ENCODE measurements around the gene BTLA. TPM values are rescaled to one million over a fixed set of nuclear protein-coding genes. Genes with fewer than 3 reads are reported as not detected.

BTLA gene
- total and polyA plus RNA-seq, 2 of the 13 experiments (the other 11 are each of a cell fraction or from before 2014, with no cell fraction given): not detected

DNA sequence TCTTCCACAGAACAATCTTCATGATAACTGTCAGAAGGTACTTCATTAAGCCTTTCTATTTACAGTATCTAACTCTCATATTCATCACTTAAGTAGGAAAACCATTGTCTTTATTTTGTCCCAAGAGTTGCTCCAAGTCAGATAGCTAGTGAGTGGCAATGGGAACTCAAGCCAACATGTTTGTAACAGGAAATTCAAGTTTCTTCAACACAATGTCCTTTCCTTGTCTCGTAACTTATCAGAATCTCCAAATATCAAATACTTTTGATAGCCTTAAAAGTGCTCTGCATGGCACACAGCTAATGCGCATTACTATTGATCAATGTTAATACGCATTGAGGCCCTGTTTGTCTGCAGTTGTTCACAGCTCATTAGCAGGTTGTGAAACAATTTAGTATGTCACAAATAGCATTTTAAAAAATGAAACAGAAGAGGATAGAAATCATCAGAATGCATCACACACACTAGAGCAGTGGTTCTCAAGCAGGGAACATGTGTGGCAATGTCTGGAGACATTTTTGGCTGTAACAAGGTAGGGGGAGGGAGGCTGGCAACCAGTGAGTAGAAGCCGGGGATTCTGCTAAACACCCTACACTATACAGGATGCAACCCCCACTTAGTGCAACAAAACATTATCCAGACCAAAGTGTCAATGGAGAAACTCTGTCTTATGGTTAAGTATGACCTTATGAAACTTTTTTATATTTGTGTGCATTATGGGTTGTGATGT, 27.5 kb downstream of the BTLA start:
- no peaks in the 10 kb centered on the region for H3K27me3 ChIP-seq (ENCODE audit: control insufficient read depth in 1 of 2, insufficient read depth in 2 of 2, low read length in 2 of 2)
- no peak overlapping the region for H2AFZ ChIP-seq (ENCODE audit: low read length)
- H3K9ac ChIP-seq (ENCODE audit: insufficient read depth, low read depth, low read length): no peak overlapping the region
- BruUV-seq (replicated peaks): no TSS peak
- in situ Hi-C loops (cut with HindIII; ENCODE audit: extremely low pct_ligation_motif_present, low pct_unique_long_range_greater_than_20kb) (no loop called here), intact Hi-C loops (cut with micrococcal nuclease; ENCODE audit: unreplicated experiment) (no loop called here)
- ChIA-PET CTCF (ENCODE audit: low intra/inter-chr PET ratio, low total read pairs) (no interaction called here), POLR2A (no interaction called here)
- H3K4me1 ChIP-seq (ENCODE audit: insufficient read depth, low read length): peaks cover 20% of the 10 kb centered on the region
- H3K9me3 ChIP-seq (ENCODE audit: low read length): no peaks in the 10 kb centered on the region
- WGBS (ENCODE audit: low lambda C conversion rate): 66% methylated on average over 4 of the region's 4 CpGs
- ATAC-seq (no peak), FAIRE-seq (no peak), DNase-seq (ENCODE audit: low spot score) (no peak)
- H4K20me1 ChIP-seq (ENCODE audit: insufficient read depth, low read length): 0 out of 2 replicates have a peak, but pooled peaks cover 2% of the 10 kb centered on the region
- H3K36me3 ChIP-seq (replicated peaks in 1 of 2; ENCODE audit: control insufficient read depth in 1 of 2, insufficient read depth in 2 of 2, low read length in 2 of 2): no peaks in the 10 kb centered on the region
- H3K27ac ChIP-seq (ENCODE audit: extremely low read length, insufficient read depth, low read length): no peak overlapping the region
- TF ChIP-seq, protein P1, sequence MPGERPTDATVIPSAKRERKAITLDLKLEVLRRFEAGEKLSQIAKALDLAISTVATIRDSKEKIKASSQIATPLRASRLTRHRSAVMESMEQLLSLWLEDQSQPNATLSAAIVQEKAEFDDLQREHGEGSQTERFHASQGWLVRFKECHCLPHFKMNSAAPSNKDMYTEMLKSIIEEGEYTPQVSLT (CRISPR knock-in tag; IDR thresholded peaks at IDR 0.05; ENCODE audit: borderline replicate concordance, low read depth): no peak
- no peak for TF ChIP-seq EED (CRISPR knock-in tag; IDR thresholded peaks at IDR 0.05)
- TF ChIP-seq JARID2 (CRISPR knock-in tag; IDR thresholded peaks at IDR 0.05; ENCODE audit: insufficient replicate concordance): no peak
- no peak for TF ChIP-seq ZNF569 (CRISPR knock-in tag; IDR thresholded peaks at IDR 0.05; ENCODE audit: borderline replicate concordance)
- TF ChIP-seq GTF3A (CRISPR knock-in tag; conservative IDR thresholded peaks at IDR 0.05): no peak
- no peak for TF ChIP-seq ZSCAN20 (CRISPR knock-in tag; IDR thresholded peaks at IDR 0.05; ENCODE audit: borderline replicate concordance)
- TF ChIP-seq GABPA (IDR thresholded peaks at IDR 0.05; ENCODE audit: low read depth, low read length): no peak
- no peak for TF ChIP-seq GABPA (CRISPR knock-in tag; IDR thresholded peaks at IDR 0.05; ENCODE audit: low read depth)
- H3K4me3 ChIP-seq (replicated peaks in 1 of 3; ENCODE audit: insufficient read depth in 1 of 3, low read depth in 2 of 3, low read length in 3 of 3): no peak overlapping the region
- no peak overlapping the region for H3K4me2 ChIP-seq (ENCODE audit: low read depth, low read length)
- no peaks in the 10 kb centered on the region for H3K79me2 ChIP-seq (ENCODE audit: insufficient read depth, low read length)

DNA sequence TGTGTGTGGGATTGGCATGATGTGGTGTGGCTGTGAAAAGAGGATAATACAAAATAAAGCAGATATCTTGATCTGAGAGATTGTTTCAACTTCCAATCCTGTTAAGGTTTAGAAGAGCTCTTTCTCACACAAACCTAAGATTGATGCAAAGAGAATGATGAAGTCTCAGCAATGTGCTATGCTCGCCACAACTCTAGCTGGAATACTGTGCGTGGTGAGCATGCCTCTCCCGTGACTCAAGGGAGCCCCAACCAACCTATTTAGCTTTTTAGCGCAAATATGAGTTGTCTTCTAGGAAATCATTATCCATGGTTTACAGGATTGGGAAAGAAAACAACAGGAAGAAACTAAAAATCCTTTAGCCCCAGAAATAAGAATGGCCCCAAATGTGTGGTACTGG, 28.5 kb downstream of the BTLA start:
- no peak for DNase-seq (ENCODE audit: low spot score)
- Histone ChIP-seq H3K27ac (ENCODE audit: extremely low read length, insufficient read depth, low read length) (no peak overlapping the region), H3K4me1 (ENCODE audit: insufficient read depth, low read length) (peaks cover 20% of the 10 kb centered on the region), H3K4me2 (ENCODE audit: low read depth, low read length) (no peak overlapping the region), H3K9ac (ENCODE audit: insufficient read depth, low read depth, low read length) (no peak overlapping the region), H3K4me3 (replicated peaks in 1 of 3; ENCODE audit: insufficient read depth in 1 of 3, low read depth in 2 of 3, low read length in 3 of 3) (no peak overlapping the region), H4K20me1 (ENCODE audit: insufficient read depth, low read length) (0 out of 2 replicates have a peak, but pooled peaks cover 2% of the 10 kb centered on the region), H3K36me3 (replicated peaks in 1 of 2; ENCODE audit: control insufficient read depth in 1 of 2, insufficient read depth in 2 of 2, low read length in 2 of 2) (no peaks in the 10 kb centered on the region), H3K79me2 (ENCODE audit: insufficient read depth, low read length) (no peaks in the 10 kb centered on the region), H3K9me3 (ENCODE audit: low read length) (no peaks in the 10 kb centered on the region), H2AFZ (ENCODE audit: low read length) (no peak overlapping the region), H3K27me3 (ENCODE audit: control insufficient read depth in 1 of 2, insufficient read depth in 2 of 2, low read length in 2 of 2) (no peaks in the 10 kb centered on the region)
- no peak for ATAC-seq
- intact Hi-C loops (cut with micrococcal nuclease; ENCODE audit: unreplicated experiment): no loop called here
- TF ChIP-seq ZNF589 (CRISPR knock-in tag; conservative IDR thresholded peaks at IDR 0.05): no peak
- no peak for TF ChIP-seq NR2F2 (IDR thresholded peaks at IDR 0.05; ENCODE audit: borderline replicate concordance, low read depth)
- no peak for TF ChIP-seq EP300 (IDR thresholded peaks at IDR 0.05; ENCODE audit: low read depth in 2 of 2, low read length in 2 of 2)
- no peak for TF ChIP-seq EP300 (CRISPR knock-in tag; IDR thresholded peaks at IDR 0.05; ENCODE audit: borderline replicate concordance)
- TF ChIP-seq ZNF670 (CRISPR knock-in tag; IDR thresholded peaks at IDR 0.05; ENCODE audit: borderline replicate concordance): no peak
- TF ChIP-seq ZNF816 (CRISPR knock-in tag; IDR thresholded peaks at IDR 0.05; ENCODE audit: borderline replicate concordance): no peak
- BruUV-seq (replicated peaks): no TSS peak
- WGBS (ENCODE audit: low lambda C conversion rate): 21% methylated on average over 4 of the region's 4 CpGs
- CTCF ChIA-PET (ENCODE audit: low intra/inter-chr PET ratio, low total read pairs): no interaction called here
- POLR2A ChIA-PET: no interaction called here
- FAIRE-seq: no peak
- in situ Hi-C loops (cut with HindIII; ENCODE audit: extremely low pct_ligation_motif_present, low pct_unique_long_range_greater_than_20kb): no loop called here

All from HepG2 (cell line).